AG10803 (cell line): ENCODE data around the gene C9orf78.

ENCODE experiments used
- DNase-seq: peaks from one replicate; pipeline ENCODE4 v3.0.0; 2010; ENCODE audit warnings: low read depth
- H3K4me3 ChIP-seq: 2 replicates; pipeline ENCODE4 v1.5.1; 2011; ENCODE audit warnings: mild to moderate bottlenecking, low read length, control low read depth
- TF ChIP-seq, protein P1 (sequence below): conservative IDR thresholded peaks from 2 replicates; pipeline ENCODE4 v1.5.1; 2011; ENCODE audit warnings: mild to moderate bottlenecking, low read length, control low read depth, inconsistent platforms

C9orf78 gene

GRCh38 chr9:129778469-129778868 is 56.6 kb downstream of the C9orf78 start:
- no peak overlapping the region for H3K4me3 ChIP-seq
- TF ChIP-seq, protein P1, sequence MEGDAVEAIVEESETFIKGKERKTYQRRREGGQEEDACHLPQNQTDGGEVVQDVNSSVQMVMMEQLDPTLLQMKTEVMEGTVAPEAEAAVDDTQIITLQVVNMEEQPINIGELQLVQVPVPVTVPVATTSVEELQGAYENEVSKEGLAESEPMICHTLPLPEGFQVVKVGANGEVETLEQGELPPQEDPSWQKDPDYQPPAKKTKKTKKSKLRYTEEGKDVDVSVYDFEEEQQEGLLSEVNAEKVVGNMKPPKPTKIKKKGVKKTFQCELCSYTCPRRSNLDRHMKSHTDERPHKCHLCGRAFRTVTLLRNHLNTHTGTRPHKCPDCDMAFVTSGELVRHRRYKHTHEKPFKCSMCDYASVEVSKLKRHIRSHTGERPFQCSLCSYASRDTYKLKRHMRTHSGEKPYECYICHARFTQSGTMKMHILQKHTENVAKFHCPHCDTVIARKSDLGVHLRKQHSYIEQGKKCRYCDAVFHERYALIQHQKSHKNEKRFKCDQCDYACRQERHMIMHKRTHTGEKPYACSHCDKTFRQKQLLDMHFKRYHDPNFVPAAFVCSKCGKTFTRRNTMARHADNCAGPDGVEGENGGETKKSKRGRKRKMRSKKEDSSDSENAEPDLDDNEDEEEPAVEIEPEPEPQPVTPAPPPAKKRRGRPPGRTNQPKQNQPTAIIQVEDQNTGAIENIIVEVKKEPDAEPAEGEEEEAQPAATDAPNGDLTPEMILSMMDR, result no peak
- DNase-seq, result no peak

DNA sequence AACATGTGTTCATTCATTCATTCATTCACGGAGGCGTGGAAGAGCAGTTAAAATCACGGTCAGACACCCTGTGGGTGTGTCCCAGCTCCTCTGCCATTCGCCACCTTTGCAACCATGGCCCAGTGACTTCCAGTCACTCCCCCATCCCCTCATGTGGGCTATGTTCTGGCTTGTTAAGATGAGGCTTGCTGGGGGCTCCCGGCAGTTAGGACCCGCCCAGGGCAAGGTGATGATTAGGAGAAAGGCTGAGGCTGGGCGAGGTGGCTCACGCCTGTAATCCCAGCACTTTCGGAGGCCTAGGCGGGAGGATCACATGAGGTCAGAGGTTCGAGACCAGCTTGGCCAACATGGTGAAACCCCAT is 57.3 kb downstream of the C9orf78 start:
- DNase-seq, result no peak
- no peak overlapping the region for H3K4me3 ChIP-seq
- TF ChIP-seq, protein P1, result no peak
